ENCODE results near the gene KIF3A. TPM values are rescaled to one million over a fixed set of nuclear protein-coding genes. Genes with fewer than 3 reads are reported as not detected.

KIF3A gene
- polyA plus RNA-seq, 1 donor from 2014 or later: 94.4 TPM

GRCh38 chr5:132688536-132689339 is 48.6 kb downstream of the KIF3A start:
- Histone ChIP-seq H3K9ac (ENCODE audit: low read length) (no peak overlapping the region), H3F3A (ENCODE audit: insufficient read depth, low read length, poor library complexity, severe bottlenecking) (no peaks in the 10 kb centered on the region), H3K9me3 (ENCODE audit: low read length) (no peaks in the 10 kb centered on the region), H3K4me2 (ENCODE audit: low read length) (no peak overlapping the region), H3K27ac (ENCODE audit: low read length) (no peak overlapping the region), H3K27me3 (ENCODE audit: insufficient read depth, low read depth, low read length) (no peaks in the 10 kb centered on the region), H3K4me3 (ENCODE audit: low read length) (no peak overlapping the region), H3K9me2 (ENCODE audit: insufficient read depth, low read length) (no peaks in the 10 kb centered on the region), H3K36me3 (ENCODE audit: insufficient read depth, low read length) (no peaks in the 10 kb centered on the region), H4K20me1 (ENCODE audit: insufficient read depth) (no peaks in the 10 kb centered on the region), H3K79me2 (replicated peaks; ENCODE audit: insufficient read depth, low read length) (no peaks in the 10 kb centered on the region), H2AFZ (ENCODE audit: low read depth, low read length) (no peak overlapping the region)
- TF ChIP-seq TAF1 (IDR thresholded peaks at IDR 0.05; ENCODE audit: low read depth) (no peak), RAD21 (conservative IDR thresholded peaks at IDR 0.05) (no peak), EP300 (conservative IDR thresholded peaks at IDR 0.05; ENCODE audit: poor library complexity, severe bottlenecking) (no peak), MXI1 (conservative IDR thresholded peaks at IDR 0.05; ENCODE audit: poor library complexity, severe bottlenecking) (no peak), POLR2AphosphoS5 (IDR thresholded peaks at IDR 0.05) (no peak), SMC3 (conservative IDR thresholded peaks at IDR 0.05; ENCODE audit: poor library complexity) (no peak), EZH2 (IDR thresholded peaks at IDR 0.05; ENCODE audit: borderline replicate concordance, insufficient read depth, low read length, poor library complexity, severe bottlenecking) (no peak), CTCF (IDR thresholded peaks at IDR 0.05; ENCODE audit: poor library complexity, severe bottlenecking) (no peak)
- TF ChIP-seq, protein P1, sequence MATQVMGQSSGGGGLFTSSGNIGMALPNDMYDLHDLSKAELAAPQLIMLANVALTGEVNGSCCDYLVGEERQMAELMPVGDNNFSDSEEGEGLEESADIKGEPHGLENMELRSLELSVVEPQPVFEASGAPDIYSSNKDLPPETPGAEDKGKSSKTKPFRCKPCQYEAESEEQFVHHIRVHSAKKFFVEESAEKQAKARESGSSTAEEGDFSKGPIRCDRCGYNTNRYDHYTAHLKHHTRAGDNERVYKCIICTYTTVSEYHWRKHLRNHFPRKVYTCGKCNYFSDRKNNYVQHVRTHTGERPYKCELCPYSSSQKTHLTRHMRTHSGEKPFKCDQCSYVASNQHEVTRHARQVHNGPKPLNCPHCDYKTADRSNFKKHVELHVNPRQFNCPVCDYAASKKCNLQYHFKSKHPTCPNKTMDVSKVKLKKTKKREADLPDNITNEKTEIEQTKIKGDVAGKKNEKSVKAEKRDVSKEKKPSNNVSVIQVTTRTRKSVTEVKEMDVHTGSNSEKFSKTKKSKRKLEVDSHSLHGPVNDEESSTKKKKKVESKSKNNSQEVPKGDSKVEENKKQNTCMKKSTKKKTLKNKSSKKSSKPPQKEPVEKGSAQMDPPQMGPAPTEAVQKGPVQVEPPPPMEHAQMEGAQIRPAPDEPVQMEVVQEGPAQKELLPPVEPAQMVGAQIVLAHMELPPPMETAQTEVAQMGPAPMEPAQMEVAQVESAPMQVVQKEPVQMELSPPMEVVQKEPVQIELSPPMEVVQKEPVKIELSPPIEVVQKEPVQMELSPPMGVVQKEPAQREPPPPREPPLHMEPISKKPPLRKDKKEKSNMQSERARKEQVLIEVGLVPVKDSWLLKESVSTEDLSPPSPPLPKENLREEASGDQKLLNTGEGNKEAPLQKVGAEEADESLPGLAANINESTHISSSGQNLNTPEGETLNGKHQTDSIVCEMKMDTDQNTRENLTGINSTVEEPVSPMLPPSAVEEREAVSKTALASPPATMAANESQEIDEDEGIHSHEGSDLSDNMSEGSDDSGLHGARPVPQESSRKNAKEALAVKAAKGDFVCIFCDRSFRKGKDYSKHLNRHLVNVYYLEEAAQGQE (IDR thresholded peaks at IDR 0.05; ENCODE audit: borderline replicate concordance): no peak

GRCh38 chr5:132687995-132688394 is 49.4 kb downstream of the KIF3A start:
- no peaks in the 10 kb centered on the region for H3K9me3 ChIP-seq (ENCODE audit: low read length)
- H3K9me2 ChIP-seq (ENCODE audit: insufficient read depth, low read length): no peaks in the 10 kb centered on the region
- H2AFZ ChIP-seq (ENCODE audit: low read depth, low read length): no peak overlapping the region
- no peak overlapping the region for H3K4me3 ChIP-seq (ENCODE audit: low read length)
- TF ChIP-seq EZH2 (IDR thresholded peaks at IDR 0.05; ENCODE audit: borderline replicate concordance, insufficient read depth, low read length, poor library complexity, severe bottlenecking) (no peak), POLR2AphosphoS5 (IDR thresholded peaks at IDR 0.05) (no peak), MXI1 (conservative IDR thresholded peaks at IDR 0.05; ENCODE audit: poor library complexity, severe bottlenecking) (no peak), CTCF (IDR thresholded peaks at IDR 0.05; ENCODE audit: poor library complexity, severe bottlenecking) (no peak), TAF1 (IDR thresholded peaks at IDR 0.05; ENCODE audit: low read depth) (no peak), EP300 (conservative IDR thresholded peaks at IDR 0.05; ENCODE audit: poor library complexity, severe bottlenecking) (no peak), RAD21 (conservative IDR thresholded peaks at IDR 0.05) (no peak), SMC3 (conservative IDR thresholded peaks at IDR 0.05; ENCODE audit: poor library complexity) (no peak)
- TF ChIP-seq, protein P1 (IDR thresholded peaks at IDR 0.05; ENCODE audit: borderline replicate concordance): no peak
- no peak overlapping the region for H3K9ac ChIP-seq (ENCODE audit: low read length)
- H3K27ac ChIP-seq (ENCODE audit: low read length): no peak overlapping the region
- no peaks in the 10 kb centered on the region for H4K20me1 ChIP-seq (ENCODE audit: insufficient read depth)
- H3K79me2 ChIP-seq (replicated peaks; ENCODE audit: insufficient read depth, low read length): no peaks in the 10 kb centered on the region
- no peak overlapping the region for H3K4me2 ChIP-seq (ENCODE audit: low read length)
- H3K36me3 ChIP-seq (ENCODE audit: insufficient read depth, low read length): no peaks in the 10 kb centered on the region
- no peaks in the 10 kb centered on the region for H3F3A ChIP-seq (ENCODE audit: insufficient read depth, low read length, poor library complexity, severe bottlenecking)
- H3K27me3 ChIP-seq (ENCODE audit: insufficient read depth, low read depth, low read length): no peaks in the 10 kb centered on the region

All from neural cell (in vitro differentiated cells).